Activated CD8-positive, alpha-beta memory T cell treated with anti-CD3 and anti-CD28 coated beads for 4 hours (primary cell): ENCODE results near the gene SEMA4G.
"Not testable (repeated sequence)": the region's sequence is repeated elsewhere in the genome, so short reads cannot be mapped to it uniquely, and the experiment has no call there.

Source experiments
- DNase-seq, 2 donors: peaks; one replicate each; pipeline ENCODE4 v3.0.0-alpha.2; 2020; ENCODE audit warnings: low read depth in 2 of 2

Gene SEMA4G

GRCh38 chr10:100970914-100971811 is 1.9 kb downstream of the SEMA4G start:
- DNase-seq: no peak

- no peak for DNase-seq
Observed at GRCh38 chr10:100972115-100972903, 3.0 kb downstream of the SEMA4G start.

GRCh38 chr10:100972904-100973535 is 3.7 kb downstream of the SEMA4G start:
- DNase-seq: no peak

GRCh38 chr10:100975397-100975796 is 6.1 kb downstream of the SEMA4G start:
- not testable (repeated sequence) for DNase-seq

DNA sequence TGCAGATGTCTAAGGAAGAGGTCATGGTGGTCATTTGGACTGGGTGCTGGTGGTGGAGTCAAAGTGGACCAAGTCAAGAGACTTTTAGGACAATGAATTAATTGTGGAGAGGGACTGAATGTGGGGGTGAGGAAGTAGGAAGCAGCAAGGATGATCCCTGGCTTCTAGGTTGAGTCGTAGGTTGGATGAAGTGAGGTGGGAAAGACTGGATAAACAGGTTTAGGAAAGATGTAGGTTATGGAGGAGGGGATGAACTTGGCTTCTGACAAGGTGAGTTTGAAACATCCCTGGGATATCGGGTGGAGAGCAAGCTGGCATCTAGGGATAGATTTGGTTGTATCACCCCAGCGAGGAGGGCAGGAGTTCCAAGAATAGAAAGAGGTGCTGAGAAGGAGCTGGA is 7.6 kb downstream of the SEMA4G start:
- no peak for DNase-seq

DNA sequence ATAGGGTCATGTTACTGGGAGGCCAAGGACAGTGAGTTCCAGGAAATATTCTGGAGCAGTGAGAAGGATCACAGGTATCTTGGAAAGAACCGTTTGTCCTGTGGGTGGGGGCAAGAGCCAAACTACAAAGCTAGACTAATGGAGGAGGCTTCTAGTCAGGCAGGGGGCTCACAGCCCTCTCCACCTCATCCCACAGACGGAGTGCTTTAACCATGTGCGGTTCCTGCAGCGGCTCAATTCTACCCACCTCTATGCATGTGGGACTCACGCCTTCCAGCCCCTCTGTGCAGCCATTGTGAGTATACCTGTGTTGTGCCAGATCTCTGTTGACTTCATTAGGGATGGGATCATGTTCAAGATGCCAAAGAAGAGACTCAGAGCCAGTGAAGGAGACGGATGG is 8.1 kb downstream of the SEMA4G start:
- DNase-seq: no peak

DNA sequence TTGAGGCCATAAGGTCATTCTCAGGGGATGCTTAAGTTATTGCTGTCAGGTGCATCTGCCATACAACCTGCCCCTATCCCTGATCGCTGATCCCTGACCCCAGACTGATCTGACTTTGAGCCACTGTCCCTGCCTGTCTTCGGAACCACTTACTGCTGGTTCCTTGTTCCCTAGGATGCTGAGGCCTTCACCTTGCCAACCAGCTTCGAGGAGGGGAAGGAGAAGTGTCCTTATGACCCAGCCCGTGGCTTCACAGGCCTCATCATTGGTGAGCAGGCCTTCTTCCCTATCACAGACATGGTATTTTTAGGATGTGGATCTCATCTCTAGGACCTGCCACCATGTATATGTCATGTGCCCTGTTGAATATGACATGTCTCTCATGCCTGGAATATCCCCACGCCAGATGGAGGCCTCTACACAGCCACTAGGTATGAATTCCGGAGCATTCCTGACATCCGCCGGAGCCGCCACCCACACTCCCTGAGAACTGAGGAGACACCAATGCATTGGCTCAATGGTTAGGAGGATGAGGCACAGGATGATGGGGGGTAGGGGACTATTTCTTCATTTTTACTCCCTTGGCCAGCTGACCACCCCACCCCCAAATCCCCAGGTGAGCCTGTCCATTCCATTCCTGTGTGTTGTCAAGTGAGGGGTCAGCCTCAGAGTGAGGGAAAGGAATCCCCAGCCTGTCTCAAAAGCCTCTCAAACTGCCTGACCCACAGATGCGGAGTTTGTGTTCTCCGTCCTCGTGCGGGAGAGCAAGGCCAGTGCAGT is 9.0 kb downstream of the SEMA4G start:
- DNase-seq: no peak

DNA sequence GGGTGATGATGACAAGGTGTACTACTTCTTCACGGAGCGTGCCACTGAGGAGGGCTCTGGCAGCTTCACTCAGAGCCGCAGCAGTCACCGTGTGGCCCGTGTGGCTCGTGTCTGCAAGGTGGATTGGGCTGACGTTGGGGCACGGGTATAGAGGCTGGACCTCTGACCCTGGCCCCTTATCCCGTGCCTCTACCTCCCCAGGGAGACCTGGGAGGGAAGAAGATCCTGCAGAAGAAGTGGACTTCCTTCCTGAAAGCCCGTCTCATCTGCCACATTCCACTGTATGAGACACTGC is 9.5 kb downstream of the SEMA4G start:
- DNase-seq: no peak

GRCh38 chr10:100979791-100980272 is 10.5 kb downstream of the SEMA4G start:
- no peak for DNase-seq

DNA sequence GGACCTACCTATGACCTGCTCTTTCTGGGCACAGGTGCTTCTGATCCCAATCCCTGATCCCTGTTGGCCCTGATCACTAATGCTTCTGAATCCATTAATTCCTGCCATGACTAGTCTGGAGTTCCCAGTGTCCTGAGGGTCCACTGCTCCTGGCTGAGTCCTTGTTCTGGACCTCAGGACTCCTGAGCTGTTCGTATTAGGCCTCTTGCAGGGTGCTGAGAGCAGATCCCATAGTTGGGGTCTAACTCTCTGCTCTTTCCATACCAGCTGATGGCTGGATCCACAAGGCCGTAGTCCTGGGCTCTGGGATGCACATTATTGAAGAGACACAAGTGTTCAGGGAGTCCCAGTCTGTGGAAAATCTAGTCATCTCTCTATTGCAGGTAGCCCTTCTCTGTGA is 11.0 kb downstream of the SEMA4G start:
- DNase-seq: no peak

- DNase-seq: no peak
Observed at GRCh38 chr10:100980711-100981110, 11.4 kb downstream of the SEMA4G start.

GRCh38 chr10:100981178-100981772 is 12.0 kb downstream of the SEMA4G start:
- DNase-seq: no peak

DNA sequence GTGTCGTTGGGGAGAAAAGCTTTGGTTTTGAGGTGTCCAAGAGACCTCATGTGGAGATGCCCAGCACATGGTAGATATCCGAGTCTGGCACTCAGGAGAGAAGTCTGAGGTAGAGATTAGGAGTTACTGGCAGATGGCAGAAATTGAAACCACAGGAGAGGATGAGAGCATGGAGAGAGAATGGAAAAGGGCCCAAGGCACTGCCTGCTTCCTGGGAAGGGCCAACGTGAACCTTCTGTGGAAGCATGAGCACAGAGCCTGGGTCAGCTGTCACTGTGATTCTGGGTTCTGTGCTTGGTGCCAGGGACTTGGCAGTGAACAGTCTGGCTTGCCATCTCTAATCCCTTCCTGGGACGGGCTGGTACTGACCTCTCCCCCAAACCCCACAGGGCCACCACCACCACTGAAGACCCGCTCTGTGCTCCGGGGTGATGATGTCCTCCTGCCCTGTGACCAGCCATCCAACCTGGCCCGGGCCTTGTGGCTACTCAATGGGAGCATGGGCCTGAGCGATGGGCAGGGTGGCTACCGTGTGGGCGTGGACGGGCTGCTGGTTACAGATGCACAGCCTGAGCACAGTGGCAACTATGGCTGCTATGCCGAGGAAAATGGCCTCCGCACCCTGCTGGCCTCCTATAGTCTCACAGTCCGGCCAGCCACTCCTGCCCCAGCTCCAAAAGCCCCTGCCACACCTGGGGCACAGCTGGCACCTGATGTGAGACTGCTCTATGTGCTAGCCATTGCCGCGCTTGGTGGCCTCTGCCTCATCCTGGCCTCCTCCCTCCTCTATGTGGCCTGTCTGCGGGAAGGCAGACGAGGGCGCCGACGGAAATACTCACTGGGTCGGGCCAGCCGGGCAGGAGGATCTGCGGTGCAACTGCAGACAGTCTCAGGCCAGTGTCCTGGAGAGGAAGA is 13.9 kb downstream of the SEMA4G start:
- no peak for DNase-seq

- no peak for DNase-seq
Observed at GRCh38 chr10:100983868-100984671, 14.8 kb downstream of the SEMA4G start.

DNA sequence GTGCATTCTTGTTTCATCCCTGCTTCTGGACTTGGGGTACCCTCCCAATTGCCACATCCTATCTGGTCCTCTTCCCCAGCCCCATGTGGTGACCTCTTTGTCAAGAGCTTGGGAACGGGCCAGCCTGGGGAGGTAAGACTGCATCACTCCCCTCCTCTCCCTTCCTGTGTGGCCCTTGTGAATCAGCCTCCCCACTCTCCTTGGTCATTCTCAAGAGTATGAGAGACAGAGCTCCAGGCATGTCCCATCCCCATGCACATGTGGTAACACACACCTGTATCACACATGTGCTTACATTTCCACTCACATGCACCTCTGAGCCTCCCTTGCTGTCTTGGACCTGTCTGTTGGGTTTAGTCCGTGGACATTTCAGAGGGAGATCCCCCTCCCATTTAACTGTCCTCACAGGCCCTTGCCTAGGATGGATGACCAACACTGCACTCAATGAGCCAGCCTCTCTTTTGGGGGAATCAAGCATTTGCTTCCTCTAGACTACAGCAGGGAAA is 15.4 kb downstream of the SEMA4G start:
- DNase-seq: no peak

- DNase-seq: no peak
Observed at GRCh38 chr10:100985336-100985735, 16.0 kb downstream of the SEMA4G start.

- no peak for DNase-seq
Observed at GRCh38 chr10:100986623-100986951, 17.3 kb downstream of the SEMA4G start.

DNA sequence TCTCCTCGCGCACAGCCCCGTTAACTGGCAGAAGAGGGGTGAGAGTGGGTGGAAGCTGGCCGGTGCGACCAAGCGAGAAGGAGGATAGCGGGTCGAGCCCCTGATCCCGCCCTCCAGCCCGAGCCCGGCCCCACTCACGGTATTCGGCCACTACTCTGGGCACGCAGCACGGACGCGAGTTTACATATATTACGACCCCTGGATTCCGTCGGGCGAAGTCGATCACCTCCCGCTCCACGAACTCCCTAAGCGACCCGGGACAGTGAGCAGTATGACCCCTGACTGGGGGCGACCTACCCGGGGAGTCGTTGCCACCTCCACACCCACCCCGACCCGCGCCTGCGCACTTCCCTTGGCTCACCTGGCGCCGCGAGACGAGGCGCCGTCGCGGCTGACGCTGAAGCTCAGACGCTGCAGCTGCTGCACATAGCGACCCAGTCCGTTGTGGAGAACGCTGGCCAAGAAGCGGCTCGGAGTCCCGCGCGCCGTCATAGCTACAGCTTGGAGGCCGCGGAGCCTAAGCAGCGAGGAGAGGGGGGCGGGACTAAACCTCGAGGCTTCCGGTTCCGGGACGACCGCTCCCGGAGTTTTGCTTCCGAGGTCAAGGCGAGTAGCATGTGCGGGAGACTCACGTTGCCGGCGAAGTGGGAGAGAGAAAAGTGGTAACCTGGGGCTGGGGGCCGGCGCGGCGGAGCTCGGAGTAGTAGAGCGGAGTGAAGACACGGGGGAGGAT is 17.8 kb downstream of the SEMA4G start, which contains the start of the genes MRPL43 and TWNK:
Gene MRPL43, minus strand, starts transcription at position 546 of the 733 bp plus-strand sequence. Its CDS starts 54 bp downstream, at position 492.
Gene TWNK, plus strand, starts transcription at position 592 of the 733 bp plus-strand sequence. CDS start 668 bp downstream, outside the sequence.
- peak; percentile 69 to 76 for DNase-seq
